GM18907 (cell line): ENCODE measurements around the gene SLC32A1.
A peak's percentile ranks its signal among the peaks of the same experiment; 100 is the strongest.

Experiments used
- ATAC-seq: cut with Tn5 transposase; IDR thresholded peaks from one replicate; pipeline ENCODE4 v1.9.1; 2021; ENCODE audit warnings: mild to moderate bottlenecking, moderate library complexity; ENCODE audit not compliant: unreplicated experiment

Gene SLC32A1

DNA sequence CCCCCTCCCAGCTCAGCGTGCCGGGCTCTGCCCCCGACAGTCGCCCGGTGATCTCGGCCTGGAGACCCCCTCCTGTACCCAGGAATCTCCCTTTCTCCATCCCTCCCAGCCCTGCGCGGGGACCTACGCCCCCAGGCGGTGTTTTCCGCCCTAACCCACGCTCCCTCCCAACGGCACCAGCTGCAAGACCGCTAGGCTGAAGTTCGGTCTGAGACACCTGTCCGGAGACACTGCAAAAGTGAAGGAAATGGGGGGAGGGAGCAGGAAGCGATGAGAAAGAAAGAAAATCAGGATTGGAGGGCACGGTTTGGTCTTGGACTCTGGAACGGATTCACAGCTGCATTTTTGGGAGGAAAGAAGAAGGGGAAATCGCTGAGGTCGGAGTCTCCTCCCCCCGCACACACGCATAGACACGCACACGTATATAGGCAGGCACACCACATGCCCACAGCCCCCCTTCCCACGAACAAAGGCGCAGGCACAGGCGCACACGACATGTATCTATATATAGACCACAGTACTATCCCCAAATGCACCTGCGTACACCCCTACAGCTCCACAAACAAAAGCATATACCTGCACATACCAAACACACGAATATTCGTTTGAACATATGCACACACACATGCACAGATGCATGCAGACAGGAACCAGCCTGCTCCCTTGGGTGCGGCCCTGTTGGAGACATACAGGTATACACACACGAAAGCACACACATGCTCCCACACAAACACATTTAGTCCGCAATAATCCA lies 1.0 kb downstream of the SLC32A1 start:
- no peak for ATAC-seq

DNA sequence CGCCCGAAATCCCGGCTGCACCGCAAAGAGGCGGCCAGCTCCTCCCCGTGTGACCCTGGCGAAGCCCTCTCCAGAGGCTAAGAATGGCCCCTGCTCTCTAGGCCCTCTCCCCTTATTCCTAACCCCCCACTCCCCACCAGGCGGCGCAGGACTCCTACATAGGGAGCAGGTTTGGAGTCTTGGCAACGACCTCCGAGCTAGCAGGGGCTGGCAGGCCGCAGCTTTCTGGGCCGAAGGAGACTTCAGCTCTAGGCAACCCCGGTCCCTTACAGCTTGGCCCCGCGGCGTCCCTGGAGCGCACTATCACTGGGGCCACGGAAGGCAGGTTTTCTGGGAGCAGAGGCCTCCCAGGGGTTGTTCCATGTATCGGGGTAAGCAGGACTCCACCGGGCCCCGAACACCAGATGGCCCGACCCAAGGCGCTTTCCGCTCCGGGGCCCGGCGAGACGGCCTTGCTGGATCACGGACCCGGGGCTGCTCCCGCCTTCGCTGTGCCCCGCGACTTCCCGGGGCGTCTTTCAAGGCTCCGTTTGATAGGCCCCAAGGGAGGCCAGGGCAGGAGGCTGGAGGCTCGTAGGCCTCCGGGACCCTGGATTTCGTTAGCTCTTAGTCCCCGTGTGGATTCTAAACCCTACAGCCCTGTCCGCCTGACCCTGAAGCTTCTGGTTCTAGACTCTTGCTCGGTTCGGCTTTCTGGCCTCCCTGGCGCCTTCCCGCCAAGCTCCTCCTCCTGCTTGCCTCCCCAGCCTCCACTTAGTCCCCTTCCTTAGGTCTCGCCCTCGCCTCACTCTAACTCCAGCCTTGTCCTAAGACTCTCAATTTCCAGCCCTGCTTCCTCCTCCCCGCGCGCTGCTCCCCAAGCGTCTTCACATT lies 1.9 kb downstream of the SLC32A1 start:
- ATAC-seq = no peak

- ATAC-seq = no peak
Observed at GRCh38 chr20:38726804-38727606, 2.7 kb downstream of the SLC32A1 start.

GRCh38 chr20:38727607-38728190 lies 3.4 kb downstream of the SLC32A1 start:
- ATAC-seq = no peak

DNA sequence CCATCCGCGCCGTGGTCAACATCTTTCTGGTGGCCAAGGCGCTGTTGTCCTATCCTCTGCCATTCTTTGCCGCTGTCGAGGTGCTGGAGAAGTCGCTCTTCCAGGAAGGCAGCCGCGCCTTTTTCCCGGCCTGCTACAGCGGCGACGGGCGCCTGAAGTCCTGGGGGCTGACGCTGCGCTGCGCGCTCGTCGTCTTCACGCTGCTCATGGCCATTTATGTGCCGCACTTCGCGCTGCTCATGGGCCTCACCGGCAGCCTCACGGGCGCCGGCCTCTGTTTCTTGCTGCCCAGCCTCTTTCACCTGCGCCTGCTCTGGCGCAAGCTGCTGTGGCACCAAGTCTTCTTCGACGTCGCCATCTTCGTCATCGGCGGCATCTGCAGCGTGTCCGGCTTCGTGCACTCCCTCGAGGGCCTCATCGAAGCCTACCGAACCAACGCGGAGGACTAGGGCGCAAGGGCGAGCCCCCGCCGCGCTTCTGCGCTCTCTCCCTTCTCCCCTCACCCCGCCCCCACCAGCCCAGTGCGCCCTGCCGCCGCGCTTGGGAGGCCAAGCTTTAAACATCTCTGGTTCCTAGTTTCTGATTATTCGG lies 4.0 kb downstream of the SLC32A1 start:
- ATAC-seq = no peak

GRCh38 chr20:38728911-38729642 lies 4.8 kb downstream of the SLC32A1 start:
- no peak for ATAC-seq

- no peak for ATAC-seq
Observed at GRCh38 chr20:38729767-38730166, 5.5 kb downstream of the SLC32A1 start.

DNA sequence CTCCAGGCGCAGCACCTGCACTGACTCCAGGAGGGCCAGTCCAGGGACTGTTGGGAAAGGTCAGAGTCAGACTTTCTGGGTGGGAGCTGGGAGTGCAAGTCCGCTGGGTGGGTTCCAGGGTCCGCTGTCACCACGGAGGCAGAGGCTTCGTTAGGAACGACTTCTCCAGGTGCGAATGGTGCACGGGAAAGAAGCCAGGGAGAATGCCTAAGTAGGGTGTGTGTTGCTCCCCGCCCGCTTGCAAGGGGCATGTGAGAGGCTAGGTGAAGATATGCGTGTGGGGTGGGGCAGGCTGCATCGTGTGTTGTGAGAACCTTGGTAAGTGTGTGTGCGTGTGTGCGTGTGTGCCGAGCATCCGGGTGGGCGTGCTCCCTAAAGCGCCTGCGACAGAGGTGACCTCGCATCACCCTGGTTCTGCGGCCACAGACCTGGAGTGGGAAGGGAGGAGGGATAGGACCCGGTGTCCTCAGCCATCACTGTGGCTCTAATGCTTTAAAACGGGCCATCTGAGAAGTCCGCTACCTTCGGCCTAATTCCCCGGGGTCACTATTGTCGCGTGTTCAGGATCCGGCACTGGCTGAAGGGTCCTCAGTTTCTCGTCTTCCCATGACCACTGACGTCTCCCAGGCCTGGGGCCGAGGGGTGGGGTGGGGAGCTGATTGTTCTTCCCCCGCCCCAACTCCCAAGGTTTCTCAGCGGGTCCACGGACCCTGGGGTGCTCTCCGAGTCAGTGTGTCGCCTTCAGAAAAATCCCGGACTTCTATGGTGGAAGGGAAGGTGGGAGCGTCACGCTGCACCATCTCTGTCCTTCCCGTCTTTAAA lies 6.1 kb downstream of the SLC32A1 start:
- ATAC-seq = no peak

GRCh38 chr20:38730989-38731737 lies 6.9 kb downstream of the SLC32A1 start:
- ATAC-seq = no peak

DNA sequence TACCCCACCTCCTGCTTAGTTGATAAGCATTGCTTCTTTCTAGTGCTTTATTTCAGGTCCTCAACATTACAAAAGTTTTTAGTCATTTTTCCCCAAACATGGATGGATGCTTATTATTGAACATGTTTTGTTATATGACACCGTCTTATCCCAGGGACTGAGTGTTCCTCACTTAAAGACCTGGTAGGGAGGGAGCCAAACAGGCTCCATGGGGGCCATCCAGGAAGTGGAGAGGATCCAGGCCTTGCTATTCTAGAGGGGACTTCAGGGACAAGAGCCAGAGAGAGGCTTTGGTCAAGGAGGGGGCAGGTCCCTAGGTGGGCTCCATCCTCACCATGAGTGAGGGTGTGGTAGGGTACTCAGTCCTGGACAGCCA lies 7.4 kb downstream of the SLC32A1 start:
- ATAC-seq = no peak

DNA sequence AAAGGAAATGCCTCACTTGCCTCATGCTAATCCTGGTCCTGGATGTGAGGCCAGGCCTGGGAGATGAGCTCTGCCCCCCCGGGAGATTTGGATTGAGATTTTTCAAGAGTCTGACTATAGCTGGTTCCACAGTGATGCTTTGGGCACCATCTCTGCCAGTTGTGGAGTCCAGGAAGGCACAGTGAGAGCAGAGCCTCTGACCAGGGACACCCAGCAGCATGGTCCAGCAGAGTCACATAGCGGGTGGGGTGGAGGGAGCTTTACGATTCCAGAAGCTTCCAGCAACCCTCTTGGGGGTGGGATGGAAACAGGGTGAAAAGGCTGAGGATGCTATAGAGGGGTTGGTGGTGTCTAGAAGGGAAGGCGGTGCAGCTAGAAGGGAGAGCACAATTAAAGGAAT lies 8.7 kb downstream of the SLC32A1 start:
- no peak for ATAC-seq

DNA sequence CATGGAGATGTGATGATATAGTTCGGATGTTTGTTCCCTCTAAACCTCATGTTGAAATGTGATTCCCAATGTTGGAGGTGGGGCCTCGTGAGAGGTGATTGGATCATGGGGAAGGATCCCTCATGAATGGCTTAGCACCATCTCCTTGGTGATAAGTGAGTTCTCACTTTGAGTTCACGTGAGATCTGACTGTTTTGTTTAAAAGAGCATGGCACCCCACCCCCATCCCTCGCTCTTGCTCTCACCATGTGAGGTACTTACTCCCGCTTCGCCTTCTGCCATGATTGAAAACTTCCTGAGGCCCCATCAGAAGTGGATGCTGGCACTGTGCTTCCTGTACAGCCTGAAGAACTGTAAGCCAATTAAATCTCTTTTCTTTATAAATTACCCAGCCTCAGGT lies 10.9 kb downstream of the SLC32A1 start:
- no peak for ATAC-seq

- ATAC-seq = no peak
Observed at GRCh38 chr20:38737887-38738286, 13.6 kb downstream of the SLC32A1 start.

- ATAC-seq = no peak
Observed at GRCh38 chr20:38745757-38746156, 21.5 kb downstream of the SLC32A1 start.

- ATAC-seq = no peak
Observed at GRCh38 chr20:38747495-38748096, 23.3 kb downstream of the SLC32A1 start.

GRCh38 chr20:38748097-38748860 lies 24.0 kb downstream of the SLC32A1 start, which contains the start of gene ACTR5:
ACTR5 (plus strand) TSS chr20:38748460; CDS start chr20:38748479, 19 bp downstream.
- peak; percentile 90 for ATAC-seq

DNA sequence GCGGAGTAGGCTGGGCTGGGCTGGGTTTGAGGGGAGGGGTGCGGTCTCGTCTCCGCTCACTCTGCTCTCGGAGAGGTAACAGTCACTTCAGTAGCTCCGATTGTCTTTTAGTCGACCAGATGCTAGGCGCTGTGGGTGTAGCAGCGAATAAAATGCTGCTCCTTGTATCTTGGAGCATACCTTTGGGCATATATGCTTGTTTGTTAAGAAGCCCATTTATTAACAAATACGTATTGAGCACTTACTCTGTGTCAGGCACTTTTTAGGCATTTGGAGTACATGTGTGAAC lies 24.5 kb downstream of the SLC32A1 start:
- ATAC-seq = no peak
